DMS 273 (cell line): Measurements from ENCODE around the gene SH3D19.
"Not testable (repeated sequence)": the region's sequence is repeated elsewhere in the genome, so short reads cannot be mapped to it uniquely, and the experiment has no call there.

Experiments used
- DNase-seq: peaks from one replicate; lab custom pipeline; 2025; ENCODE audit not compliant: unreplicated experiment; lab: John Stamatoyannopoulos, UW

Gene SH3D19

DNA sequence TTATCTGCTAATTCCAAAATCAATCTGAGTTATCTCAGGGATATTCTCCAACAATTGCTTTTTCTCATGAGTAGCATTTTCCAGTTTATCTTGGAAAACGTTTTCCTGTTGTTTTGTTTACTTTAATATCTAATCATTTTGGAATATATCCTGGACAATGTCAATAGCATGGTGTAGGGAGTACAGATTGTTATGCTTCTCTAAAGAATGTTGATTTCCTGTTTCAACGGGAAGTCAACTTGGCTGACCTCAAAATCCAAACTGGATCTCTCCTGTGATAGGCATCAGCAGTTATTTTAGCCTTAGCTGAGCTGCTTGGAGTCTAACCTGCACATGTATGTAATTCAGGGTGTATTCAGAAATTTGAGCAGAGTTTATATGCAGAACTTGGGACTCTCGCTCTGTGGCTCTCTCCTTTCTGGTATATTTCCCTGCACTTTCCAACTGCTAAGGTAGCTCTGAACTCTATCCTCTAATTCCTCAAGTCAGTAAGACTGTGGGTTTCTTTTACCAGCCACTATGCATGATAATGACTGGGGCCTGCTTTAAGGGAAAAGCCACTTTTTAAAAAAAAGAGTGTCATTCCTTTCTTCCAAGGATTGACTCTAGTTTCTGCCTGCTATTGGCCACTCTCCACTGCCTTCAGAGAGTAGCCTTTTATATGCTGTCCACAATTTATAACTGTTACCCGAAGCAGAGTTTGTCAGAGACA is 40.7 kb downstream of the SH3D19 start:
- no peak for DNase-seq

DNA sequence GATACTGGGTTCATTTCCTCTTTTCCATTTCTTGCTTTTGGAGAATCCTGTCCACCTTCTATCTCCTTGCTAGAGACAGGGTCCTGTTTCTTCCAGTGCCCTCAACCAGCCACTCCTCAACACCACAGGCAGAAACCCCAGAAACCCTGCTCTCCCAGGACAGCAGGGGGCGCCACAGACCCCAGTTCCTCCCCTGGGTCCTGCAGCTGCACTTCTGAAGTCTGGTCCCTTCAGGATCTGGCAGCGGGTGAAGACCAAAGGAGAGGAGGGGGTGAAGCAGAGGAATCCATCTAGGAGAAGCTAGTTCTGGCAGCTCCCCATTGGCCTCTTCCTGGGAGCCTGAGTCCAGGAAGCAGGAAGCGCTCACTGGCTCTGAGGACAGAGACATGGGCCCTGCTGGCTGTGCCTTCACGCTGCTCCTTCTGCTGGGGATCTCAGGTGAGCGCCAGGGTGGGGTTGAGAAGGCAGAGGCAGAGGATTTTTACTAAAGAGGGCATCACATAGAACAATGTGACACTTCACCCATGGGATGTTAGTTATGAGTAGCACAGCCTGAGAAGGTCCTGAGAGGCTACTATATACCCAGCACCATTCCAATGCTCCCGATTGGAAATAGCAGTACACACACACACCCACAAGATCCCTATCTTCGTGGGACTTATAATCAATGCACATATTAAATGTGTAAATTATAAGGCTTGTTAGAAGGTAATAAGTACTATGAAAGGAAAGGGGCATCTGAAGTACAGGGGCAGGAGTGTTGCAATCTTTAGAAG is 48.4 kb downstream of the SH3D19 start, which contains the start of gene PRSS48:
Gene PRSS48, plus strand, starts transcription at position 375 of the 776 bp plus-strand sequence. Its CDS starts 12 bp downstream, at position 387.
- peak; percentile 56 for DNase-seq

DNA sequence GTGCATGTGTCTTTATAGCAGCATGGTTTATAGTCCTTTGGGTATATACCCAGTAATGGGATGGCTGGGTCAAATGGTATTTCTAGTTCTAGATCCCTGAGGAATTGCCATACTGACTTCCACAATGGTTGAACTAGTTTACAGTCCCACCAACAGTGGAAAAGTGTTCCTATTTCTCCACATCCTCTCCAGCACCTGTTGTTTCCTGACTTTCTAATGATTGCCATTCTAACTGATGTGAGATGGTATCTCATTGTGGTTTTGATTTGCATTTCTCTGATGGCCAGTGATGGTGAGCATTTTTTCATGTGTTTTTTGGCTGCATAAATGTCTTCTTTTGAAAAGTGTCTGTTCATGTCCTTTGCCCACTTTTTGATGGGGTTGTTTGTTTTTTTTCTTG is 56.5 kb downstream of the SH3D19 start:
- not testable (repeated sequence) for DNase-seq

DNA sequence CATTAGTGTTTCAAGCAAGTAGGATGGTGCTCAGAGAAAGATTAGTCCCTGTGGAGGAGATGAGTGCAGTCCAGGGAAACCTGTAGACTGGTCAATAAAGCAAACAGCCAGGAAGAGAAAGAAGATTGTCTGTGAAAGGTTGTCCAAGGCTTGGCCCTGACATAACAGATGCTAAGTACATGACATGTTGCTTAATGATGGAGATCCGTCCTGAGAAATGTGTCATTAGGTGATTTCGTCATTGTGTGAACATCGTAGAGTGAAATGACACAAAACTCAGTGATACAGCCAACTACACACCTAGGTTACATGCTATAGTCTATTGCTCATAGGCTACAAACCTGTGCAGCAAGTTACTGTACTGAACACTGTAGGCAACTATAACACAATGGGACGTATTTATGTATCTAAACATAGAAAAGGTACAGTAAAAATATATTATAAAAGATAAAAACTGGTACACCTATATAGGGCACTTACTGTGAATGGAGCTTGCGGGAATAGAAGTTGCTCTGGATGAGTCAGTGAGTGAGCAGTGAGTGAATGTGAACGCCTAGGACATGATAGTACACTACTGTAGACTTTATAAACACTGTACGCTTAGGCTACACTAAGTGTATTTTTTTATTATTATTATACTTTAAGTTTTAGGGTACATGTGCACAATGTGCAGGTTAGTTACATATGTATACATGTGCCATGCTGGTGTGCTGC is 57.4 kb downstream of the SH3D19 start:
- DNase-seq: no peak

DNA sequence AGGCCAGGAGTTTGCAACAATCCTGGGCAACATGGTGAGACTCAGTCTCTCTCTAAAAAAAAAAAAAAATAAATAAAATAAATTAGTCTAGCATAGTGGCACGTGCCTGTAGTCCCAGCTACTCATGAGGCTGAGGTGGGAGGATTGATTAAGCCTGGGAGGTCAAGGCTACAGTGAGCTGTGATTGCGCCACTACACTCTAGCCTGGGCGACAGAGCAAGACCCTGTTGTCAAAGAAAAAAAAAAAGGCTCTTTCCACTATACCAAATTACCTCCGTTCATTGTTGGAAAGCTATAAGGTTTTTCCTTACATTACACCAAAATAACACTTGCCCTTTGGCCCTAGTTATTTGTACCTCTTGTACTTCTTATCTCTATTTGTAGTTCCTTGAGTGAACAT is 58.3 kb downstream of the SH3D19 start:
- DNase-seq: no peak

DNA sequence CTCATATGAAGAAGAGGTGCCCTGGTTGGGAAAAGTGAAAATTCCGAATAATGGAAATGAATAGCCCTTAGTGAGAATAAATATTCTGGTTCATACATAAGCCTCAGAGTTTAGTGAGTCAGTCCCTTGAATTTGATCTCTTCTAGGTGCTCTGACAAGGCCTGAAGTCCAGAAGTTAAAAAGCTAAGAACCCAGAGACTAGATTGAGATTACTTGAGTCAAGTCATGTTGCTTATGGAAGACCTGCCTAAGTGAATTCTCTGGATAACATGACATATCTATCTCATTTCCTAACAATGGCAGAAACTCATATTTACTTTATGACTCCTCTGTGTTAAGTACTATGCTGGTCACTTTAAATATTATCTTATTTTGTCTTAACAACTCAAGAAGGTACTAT is 58.9 kb downstream of the SH3D19 start:
- no peak for DNase-seq

DNA sequence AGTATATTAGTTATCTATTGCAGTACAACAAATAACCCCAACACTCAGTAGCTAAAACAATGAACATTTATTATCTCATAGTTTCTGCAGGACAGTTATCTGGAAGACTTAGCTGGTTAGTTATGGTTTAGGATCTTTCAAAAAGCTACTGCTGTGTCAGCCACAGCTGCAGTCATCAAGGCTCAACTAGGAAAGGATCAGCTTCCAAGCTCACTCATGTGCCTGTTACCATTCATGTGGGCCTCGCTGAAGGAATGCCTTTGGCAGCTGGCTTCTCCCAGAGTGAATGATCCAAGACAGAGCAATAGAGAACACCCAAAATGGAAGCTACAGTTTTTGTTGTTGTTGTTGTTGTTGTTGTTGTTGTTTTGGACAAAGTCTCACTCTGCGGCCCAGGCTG is 62.0 kb downstream of the SH3D19 start:
- DNase-seq: no peak

DNA sequence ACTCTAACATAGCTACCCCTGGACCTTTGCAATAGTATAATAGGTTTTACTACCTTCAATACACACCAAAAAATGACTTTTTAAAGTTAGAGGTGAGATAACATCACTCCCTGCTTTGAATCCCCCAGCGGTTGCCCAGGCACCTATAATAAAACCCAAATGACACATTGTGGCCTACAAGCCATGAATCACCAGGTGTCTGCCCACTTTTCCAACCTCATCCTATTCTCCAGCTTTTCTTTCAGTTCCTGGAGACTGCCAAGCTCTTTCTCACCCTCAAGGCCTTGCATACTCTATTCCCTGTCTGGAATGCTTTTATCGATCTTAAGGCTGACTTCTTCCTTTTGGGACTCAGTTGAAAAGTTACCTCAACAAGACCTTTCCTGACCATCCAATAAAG is 64.9 kb downstream of the SH3D19 start:
- no peak for DNase-seq

DNA sequence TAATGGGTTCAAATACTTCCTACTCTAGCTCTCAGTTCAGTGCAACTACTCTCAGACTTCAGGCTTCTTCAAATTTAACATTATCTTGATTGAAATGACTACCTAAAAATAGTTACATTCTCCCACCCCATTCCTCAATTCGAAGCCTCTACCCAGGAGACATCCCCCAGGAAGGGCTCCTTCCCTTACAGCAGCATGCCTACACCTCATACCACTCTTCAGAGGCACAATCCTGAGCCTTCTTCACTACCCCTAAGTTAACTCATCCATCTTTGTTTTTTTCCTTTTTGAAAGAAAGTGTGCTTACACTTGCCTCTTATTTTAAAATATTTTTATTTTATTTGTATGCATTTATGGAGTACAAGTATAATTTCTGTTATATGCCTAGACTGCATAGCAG is 65.7 kb downstream of the SH3D19 start:
- DNase-seq: no peak

DNA sequence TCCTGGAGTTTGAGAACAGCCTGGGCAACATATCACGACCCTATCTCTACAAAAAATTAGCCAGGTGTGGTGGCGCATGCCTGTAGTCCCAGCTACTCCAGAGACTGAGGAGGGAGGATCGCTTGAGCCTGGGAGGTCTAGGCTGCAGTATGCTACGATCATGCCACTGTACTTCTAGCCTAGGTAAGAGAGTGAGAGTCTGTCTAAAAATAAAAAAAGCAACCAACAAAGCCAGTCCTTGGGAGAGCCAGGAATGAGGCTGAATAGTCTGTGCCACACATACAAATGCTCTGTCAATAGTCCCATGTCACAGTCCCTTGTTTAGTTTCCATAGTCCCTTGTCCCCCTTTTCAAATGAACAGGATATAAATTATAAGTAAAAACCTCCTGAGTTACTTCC is 67.7 kb downstream of the SH3D19 start:
- DNase-seq: no peak

DNA sequence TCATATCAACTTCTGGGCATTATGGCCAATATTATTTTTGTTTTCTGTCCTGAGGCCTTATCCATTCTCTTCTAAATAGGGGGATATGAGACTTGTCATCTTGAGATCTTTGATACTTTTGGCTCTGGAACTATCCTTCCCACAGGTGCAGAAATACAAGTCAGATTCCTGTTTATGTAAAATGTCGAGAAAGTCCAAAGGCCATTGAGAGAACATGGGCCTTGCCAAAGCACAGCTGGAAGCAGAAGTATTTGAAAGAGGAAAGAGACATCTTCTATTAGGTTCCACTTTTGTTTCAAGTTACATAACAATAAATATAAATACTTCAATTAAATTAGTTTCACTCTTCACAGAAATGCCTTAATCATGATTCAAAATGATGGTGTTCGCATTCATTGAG is 69.3 kb downstream of the SH3D19 start:
- DNase-seq: no peak

DNA sequence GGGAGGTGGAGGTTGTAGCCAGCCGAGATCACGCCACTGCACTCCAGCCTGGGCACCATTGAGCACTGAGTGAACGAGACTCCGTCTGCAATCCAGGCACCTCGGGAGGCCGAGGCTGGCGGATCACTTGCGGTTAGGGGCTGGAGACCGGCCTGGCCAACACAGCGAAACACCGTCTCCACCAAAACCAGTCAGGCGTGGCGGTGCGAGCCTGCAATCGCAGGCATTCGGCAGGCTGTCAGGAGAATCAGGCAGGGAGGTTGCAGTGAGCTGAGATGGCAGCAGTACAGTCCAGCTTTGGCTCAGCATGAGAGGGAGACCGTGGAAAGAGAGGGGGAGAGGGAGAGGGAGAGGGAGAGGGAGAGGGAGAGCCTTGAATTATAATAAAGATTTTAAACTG is 69.7 kb downstream of the SH3D19 start:
- DNase-seq: not testable (repeated sequence)

DNA sequence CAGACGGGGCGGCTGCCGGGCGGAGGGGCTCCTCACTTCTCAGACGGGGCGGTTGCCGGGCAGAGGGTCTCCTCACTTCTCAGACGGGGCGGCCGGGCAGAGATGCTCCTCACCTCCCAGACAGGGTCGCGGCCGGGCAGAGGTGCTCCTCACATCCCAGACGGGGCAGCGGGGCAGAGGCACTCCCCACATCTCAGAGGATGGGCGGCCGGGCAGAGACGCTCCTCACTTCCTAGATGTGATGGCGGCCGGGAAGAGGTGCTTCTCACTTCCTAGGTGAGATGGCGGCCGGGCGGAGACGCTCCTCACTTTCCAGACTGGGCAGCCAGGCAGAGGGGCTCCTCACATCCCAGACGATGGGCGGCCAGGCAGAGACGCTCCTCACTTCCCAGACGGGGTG is 70.2 kb downstream of the SH3D19 start:
- DNase-seq: not testable (repeated sequence)

DNA sequence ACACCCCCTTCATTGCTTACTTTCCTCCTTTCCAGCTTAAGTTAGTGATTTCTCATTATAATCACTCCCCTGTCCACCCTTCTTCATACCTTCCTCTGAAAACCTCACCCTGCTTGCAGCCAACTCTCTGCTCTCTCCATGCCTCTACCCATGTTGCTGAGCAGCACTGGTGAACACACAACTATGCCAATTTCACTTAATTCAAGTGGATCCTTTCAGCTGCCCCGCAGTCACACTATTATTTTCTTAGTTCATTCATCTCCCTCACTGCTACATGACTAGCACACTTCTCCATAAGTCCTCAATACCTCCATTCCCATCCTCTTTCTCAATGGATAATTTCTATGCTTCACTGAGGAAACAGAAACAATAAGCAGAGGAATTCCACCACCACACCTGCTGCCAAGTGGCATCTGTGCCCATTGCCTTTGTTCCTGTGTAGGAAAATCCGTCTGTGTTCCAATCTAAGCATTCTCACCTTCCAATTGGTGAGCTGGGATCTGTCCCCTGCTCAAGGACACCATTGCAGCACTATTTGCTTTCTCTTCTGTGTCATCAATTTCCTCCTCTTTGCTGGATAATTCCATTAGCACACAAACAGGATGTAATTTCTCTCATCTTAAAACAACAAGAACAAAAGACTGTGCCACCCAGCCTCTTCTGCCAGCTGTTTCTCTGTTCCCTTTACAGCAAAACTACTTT is 73.7 kb downstream of the SH3D19 start:
- DNase-seq: no peak

DNA sequence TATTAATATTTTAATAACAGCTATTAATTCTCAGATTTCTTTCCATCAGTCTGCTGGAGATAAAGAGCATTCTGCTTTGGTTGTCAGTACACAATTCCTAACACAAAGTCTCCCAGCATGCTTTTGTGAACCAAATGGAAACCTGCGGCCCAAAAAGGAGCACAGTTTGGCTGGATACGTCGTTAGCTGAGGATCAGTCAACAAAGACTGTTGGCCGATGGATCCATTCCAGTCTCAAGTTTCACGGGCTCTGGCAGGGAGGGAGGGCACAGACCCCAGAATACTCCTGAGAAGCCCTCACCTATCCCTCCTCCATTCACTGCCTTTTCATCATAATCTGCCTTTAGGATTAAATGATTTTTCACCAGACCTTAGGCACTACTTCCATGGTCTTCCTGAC is 74.7 kb downstream of the SH3D19 start:
- DNase-seq: no peak

DNA sequence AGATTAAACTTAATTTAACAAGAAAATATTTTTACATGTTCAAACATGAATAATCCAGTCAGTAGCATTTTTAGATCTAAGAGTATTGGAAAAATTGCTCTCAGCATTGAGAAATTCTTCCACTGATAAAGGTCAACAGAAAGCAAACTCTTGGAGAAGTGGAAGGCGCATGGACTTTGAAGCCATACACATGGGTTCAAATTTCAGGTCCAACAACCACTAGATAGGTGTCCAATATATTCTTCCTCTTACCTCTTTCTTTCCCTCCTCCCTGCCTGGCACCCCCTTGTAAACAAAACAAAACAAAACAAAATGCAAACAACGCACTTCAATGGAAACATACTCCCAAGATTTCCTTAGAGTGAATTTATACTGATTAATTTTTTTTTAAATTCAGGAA is 76.9 kb downstream of the SH3D19 start:
- no peak for DNase-seq

DNA sequence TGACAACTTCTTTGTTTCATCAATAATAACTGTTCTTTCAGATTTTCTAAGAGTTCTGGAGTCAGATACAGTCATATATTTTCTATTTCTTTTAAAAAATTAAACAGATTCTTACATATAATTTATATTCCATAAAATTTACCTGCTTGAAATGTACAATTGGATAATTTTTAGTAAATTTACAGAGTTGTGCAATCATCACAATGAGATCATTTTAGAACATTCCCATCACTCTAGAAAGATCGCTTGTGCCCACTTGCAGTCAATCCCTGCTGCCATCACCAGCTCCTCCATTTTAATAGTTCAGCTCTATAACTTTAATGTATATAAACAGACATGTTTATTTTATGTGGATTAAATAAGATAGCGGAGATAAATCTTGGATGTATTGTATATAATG is 78.0 kb downstream of the SH3D19 start:
- DNase-seq: no peak

DNA sequence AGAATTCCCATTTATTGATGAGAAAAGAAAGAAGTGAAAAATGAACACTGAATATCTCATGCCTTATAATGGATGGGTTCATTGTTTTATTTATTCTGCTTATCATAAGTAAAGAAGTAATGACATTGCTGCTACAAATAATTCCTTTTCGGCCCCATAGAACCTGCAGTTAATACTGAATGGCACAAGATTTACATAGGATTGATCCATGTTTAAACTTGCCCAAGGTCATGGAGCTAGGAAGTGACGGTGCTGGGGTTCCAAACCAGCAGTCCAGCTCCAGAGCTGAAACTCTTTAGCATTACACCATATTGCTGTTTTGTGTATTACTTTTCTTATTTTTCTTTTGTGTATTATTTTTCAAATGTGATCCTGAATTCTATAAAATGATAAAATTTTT is 78.7 kb downstream of the SH3D19 start:
- DNase-seq: no peak

DNA sequence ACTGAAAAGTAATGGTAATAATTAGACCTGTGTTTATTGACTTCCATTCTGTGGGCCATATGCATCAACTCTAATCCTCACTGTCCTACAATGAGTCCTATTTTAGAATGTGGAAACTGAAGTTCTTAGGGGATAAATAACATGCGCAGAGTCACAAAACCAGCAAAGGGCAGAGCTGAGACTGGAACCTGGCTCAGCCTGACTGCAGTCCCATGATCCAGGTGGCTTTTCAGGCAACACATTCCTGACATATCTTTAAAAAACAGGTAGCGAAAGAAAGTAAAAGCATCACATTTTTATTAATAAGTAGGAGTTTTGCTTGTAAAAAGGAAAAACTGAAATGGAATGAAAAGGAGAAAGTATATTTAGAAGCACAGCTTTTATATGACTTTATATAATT is 83.1 kb downstream of the SH3D19 start:
- DNase-seq: no peak

DNA sequence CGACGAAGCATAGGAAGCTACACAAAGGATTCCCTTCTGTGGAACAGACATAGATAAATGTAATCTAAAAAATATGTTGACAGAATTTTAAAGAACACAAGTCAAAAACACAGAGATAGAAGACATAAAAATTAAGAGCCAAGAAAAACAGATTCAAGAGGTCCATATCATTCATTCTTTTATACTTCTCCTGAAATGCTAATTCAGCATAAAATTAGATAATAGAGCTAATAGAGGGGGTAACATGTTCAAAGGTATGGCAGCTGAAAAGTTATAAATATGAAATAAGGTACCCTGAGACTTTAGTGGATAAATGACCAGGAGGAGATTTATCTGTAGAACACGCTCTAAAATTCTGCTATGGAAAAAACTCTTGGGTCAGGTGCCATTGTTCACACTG is 85.8 kb downstream of the SH3D19 start:
- DNase-seq: no peak

DNA sequence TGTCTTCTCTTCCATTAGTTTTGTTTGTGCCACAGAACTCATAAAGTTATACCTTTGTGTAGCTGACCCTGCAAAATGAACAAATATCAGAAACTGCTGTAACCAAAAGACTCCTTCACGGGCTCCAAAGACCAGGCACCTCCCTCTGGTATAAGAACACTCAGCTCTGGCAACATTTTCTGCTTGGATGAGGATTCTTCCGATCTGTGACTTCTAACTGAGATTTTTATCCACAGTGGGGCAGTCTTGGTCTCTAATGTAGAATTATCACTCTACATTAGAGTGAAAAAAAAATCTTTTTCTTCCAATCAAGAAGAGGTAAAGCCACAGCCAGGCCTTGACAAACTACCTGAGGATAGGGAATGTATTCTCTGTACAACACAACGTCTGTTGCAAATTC is 86.9 kb downstream of the SH3D19 start:
- DNase-seq: no peak
